ENCODE measurements around the gene PVALB.

The PVALB gene

DNA sequence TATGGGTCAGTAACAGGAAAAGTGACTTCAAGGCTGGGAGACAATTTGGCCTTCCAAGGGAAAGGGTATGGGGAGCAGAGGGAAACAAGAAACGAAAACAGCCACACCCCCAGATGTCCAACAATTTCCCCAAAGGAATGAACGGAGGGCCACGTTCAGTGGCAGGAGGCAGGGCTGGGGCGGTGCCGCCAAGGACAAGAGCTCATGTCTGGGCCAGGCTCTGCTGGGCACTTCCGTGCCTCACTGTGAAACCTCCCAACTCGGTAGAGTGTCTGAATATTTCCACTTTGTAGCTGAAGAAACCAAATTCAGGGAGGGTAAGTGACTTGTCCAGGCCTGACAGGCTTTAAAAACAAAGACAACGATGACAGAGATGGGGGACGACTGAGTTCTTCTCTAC is 52.8 kb downstream of the PVALB start:
- TF ChIP-seq, protein P1, sequence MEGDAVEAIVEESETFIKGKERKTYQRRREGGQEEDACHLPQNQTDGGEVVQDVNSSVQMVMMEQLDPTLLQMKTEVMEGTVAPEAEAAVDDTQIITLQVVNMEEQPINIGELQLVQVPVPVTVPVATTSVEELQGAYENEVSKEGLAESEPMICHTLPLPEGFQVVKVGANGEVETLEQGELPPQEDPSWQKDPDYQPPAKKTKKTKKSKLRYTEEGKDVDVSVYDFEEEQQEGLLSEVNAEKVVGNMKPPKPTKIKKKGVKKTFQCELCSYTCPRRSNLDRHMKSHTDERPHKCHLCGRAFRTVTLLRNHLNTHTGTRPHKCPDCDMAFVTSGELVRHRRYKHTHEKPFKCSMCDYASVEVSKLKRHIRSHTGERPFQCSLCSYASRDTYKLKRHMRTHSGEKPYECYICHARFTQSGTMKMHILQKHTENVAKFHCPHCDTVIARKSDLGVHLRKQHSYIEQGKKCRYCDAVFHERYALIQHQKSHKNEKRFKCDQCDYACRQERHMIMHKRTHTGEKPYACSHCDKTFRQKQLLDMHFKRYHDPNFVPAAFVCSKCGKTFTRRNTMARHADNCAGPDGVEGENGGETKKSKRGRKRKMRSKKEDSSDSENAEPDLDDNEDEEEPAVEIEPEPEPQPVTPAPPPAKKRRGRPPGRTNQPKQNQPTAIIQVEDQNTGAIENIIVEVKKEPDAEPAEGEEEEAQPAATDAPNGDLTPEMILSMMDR (IDR thresholded peaks at IDR 0.05; ENCODE audit: insufficient read depth, missing control alignments): no peak
- DNase-seq (ENCODE audit: insufficient read length, low spot score): no peak
- FAIRE-seq: no peak

- no peak for FAIRE-seq
Observed at GRCh38 chr22:36763576-36763975, 53.3 kb downstream of the PVALB start.

DNA sequence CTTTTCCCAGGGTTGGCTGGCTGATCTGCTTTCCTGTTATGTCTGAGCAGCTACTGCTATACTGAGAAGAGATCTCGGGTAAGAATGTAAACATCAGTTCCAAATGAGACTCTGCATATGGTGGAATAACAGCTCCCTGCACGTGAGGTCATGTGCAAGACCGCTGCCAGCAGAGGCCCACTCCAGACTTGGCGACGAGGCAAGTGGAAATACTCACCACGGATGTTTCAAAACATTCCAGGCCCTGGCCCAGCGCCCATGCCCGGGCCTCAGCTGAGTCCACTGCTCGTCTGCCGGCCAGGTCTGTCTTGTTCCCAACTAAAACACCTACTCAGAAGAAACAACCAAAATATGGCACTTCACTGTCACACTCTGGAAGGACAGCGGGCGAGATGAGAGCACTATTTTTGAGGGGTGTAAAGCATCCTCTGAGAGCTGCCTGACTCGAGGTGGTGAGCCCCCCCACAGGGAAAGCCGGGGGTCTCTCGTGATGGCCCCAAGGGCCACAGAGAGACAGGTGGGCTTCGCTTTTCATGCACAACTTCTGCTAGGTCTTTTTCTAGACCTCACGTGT is 54.1 kb downstream of the PVALB start:
- DNase-seq (ENCODE audit: insufficient read length, low spot score) (no peak), FAIRE-seq (no peak)
- TF ChIP-seq, protein P1 (IDR thresholded peaks at IDR 0.05; ENCODE audit: insufficient read depth, missing control alignments): no peak

More at GRCh38 chr22:36763576-36763975, 53.3 kb downstream of the PVALB start:
- TF ChIP-seq, protein P1 (IDR thresholded peaks at IDR 0.05; ENCODE audit: insufficient read depth, missing control alignments): no peak
- DNase-seq (ENCODE audit: insufficient read length, low spot score): no peak

DNA sequence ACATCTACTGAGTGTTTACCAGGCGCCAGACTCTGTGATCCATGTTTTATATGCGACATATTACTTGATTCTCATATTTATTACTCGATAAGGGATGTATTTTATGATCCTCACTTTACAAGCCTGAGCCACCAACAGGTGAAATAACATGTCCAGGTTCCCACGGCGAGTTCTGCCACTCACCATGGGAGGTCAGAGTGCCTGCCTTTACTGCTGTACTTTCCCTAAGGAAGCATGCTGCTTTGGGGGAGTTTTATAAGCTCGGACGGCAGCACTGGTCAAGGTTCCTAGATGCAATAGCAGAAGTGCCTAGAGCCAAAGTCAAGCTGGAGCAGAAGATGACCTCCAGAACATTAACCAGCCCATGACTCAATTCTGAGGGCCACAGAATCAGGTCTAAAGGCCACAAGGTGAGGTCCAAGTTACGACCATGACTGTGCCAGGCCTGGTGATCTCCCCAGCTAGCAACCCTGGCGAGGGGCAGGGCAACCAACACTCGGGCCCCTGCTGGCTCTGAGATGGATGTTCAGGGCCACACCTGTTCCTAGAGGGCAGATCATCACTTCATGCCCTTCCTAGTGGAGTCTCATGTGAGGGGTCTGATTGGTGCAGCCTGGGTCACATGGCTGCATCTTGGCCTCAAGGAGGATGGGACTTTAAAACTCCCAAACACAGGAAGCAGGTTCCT is 55.1 kb downstream of the PVALB start:
- DNase-seq (ENCODE audit: insufficient read length, low spot score): no peak
- no peak for FAIRE-seq
- TF ChIP-seq, protein P1 (IDR thresholded peaks at IDR 0.05; ENCODE audit: insufficient read depth, missing control alignments): no peak

DNA sequence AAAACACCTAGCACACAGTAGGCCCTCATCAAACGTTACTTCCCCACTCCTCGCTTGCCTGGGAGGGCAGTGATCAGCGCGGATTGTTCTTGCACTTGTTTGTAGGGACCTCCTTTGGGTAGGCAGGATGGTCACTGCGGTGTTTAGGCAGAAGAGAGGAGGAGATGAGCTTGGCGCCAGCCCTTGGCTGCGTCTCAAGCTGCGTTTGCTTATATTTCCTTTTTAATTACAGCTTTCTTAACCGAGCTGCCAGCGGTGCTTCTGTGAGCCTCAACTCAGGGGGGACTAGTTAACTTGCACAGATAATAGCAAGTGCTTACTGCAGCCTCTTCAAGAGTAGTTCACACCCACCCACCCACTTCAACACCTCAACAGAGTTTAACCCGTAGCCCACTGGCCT is 56.0 kb downstream of the PVALB start:
- no peak for FAIRE-seq
- TF ChIP-seq, protein P1 (IDR thresholded peaks at IDR 0.05; ENCODE audit: insufficient read depth, missing control alignments): no peak
- no peak for DNase-seq (ENCODE audit: insufficient read length, low spot score)

- no peak for FAIRE-seq
- DNase-seq (ENCODE audit: insufficient read length, low spot score): no peak
- TF ChIP-seq, protein P1 (IDR thresholded peaks at IDR 0.05; ENCODE audit: insufficient read depth, missing control alignments): no peak
Observed at GRCh38 chr22:36759481-36760159, 57.2 kb downstream of the PVALB start.

Data from D721Med (cell line).